ENCODE measurements around the gene LIN28B.
A peak's percentile ranks its signal among the peaks of the same experiment; 100 is the strongest.

- TF ChIP-seq CTCF (IDR thresholded peaks at IDR 0.05; ENCODE audit: poor library complexity, severe bottlenecking) (no peak), REST (IDR thresholded peaks at IDR 0.05; ENCODE audit: borderline replicate concordance) (no peak), EZH2 (IDR thresholded peaks at IDR 0.05; ENCODE audit: borderline replicate concordance, insufficient read depth, low read length, poor library complexity, severe bottlenecking) (no peak), POLR2AphosphoS5 (IDR thresholded peaks at IDR 0.05) (peak; percentile 58), TAF1 (IDR thresholded peaks at IDR 0.05; ENCODE audit: low read depth) (no peak), MXI1 (conservative IDR thresholded peaks at IDR 0.05; ENCODE audit: poor library complexity, severe bottlenecking) (no peak), SMC3 (conservative IDR thresholded peaks at IDR 0.05; ENCODE audit: poor library complexity) (no peak)
These were observed 154.2 kb downstream of the LIN28B start for GRCh38 chr6:105111105-105111504.

Data from neural cell (in vitro differentiated cells).